CD14-positive monocyte (primary cell): Measurements from ENCODE around the gene KMT2D. TPM values are rescaled to one million over a fixed set of nuclear protein-coding genes. Genes with fewer than 3 reads are reported as not detected.
A peak's percentile ranks its signal among the peaks of the same experiment; 100 is the strongest.

Experiments used
- DNase-seq, 3 donors: peaks; one replicate each; pipeline ENCODE4 v3.0.0-alpha.2; 2011 to 2022
- H2AFZ ChIP-seq: 2 replicates; pipeline ENCODE4 v1.6.0; 2012; ENCODE audit warnings: mild to moderate bottlenecking, low read depth, low read length, inconsistent platforms; ENCODE audit not compliant: insufficient read depth, poor library complexity, severe bottlenecking
- H3K27ac ChIP-seq, 2 donors: 1 replicate in 1 of 2; 2 replicates in 1 of 2; pipeline ENCODE4 v1.5.1; 2012 to 2013; ENCODE audit warnings: low read length in 2 of 2, control low read depth in 1 of 2, inconsistent platforms in 1 of 2, low read depth in 1 of 2, mild to moderate bottlenecking in 1 of 2
- H3K27me3 ChIP-seq, 2 donors: one replicate each; pipeline versions ENCODE4 v1.6.0 to v1.6.1; 2011 to 2013; ENCODE audit warnings: low read length in 2 of 2; ENCODE audit not compliant: control insufficient read depth in 2 of 2, insufficient read depth in 2 of 2
- H3K36me3 ChIP-seq, 2 donors: replicated peaks in 1 of 2; 1 replicate in 1 of 2; 2 replicates in 1 of 2; pipeline versions ENCODE4 v1.5.1 to v1.6.1; 2012 to 2013; ENCODE audit warnings: low read length in 2 of 2, control low read depth in 1 of 2, inconsistent platforms in 1 of 2, mild to moderate bottlenecking in 1 of 2; ENCODE audit not compliant: insufficient read depth in 2 of 2, control insufficient read depth in 1 of 2
- H3K4me1 ChIP-seq, 2 donors: 1 replicate in 1 of 2; 2 replicates in 1 of 2; pipeline versions ENCODE4 v1.5.1 to v1.6.1; 2012 to 2013; ENCODE audit warnings: low read length in 2 of 2, control low read depth in 1 of 2, inconsistent platforms in 1 of 2, mild to moderate bottlenecking in 1 of 2, moderate library complexity in 1 of 2; ENCODE audit not compliant: insufficient read depth in 2 of 2, control insufficient read depth in 1 of 2
- H3K4me2 ChIP-seq: replicated peaks from 2 replicates; pipeline ENCODE3; 2012; ENCODE audit warnings: low read length, moderate library complexity, mild to moderate bottlenecking; ENCODE audit not compliant: poor library complexity, severe bottlenecking; ENCODE audit errors: extremely low read depth
- H3K4me3 ChIP-seq, 3 experiments: fragments of 200-600 bp in 1 of 3; sonication (generic) in 1 of 3; replicated peaks in 1 of 3; 1 replicate in 2 of 3; 2 replicates in 1 of 3; pipeline ENCODE4 v1.5.1; 2011 to 2013; ENCODE audit warnings: low read length in 3 of 3, mild to moderate bottlenecking in 3 of 3, control low read depth in 2 of 3, low read depth in 2 of 3, inconsistent platforms in 1 of 3, moderate library complexity in 1 of 3
- H3K79me2 ChIP-seq: 2 replicates; pipeline ENCODE4 v1.6.0; 2012; ENCODE audit warnings: mild to moderate bottlenecking, control low read depth, inconsistent platforms, low read length, moderate library complexity; ENCODE audit not compliant: insufficient read depth
- H3K9ac ChIP-seq: 2 replicates; pipeline ENCODE4 v1.6.0; 2017; ENCODE audit warnings: low read length, mild to moderate bottlenecking; ENCODE audit not compliant: insufficient read depth, poor library complexity, severe bottlenecking
- H3K9me3 ChIP-seq, 2 donors: replicated peaks in 1 of 2; 1 replicate in 1 of 2; 2 replicates in 1 of 2; pipeline versions ENCODE4 v1.5.1 to v1.6.1; 2012 to 2013; ENCODE audit warnings: low read length in 2 of 2, control low read depth in 1 of 2; ENCODE audit not compliant: control insufficient read depth in 1 of 2, insufficient read depth in 1 of 2
- H4K20me1 ChIP-seq: 2 replicates; pipeline ENCODE4 v1.6.0; 2012; ENCODE audit warnings: mild to moderate bottlenecking, low read length, control low read depth, moderate library complexity; ENCODE audit not compliant: insufficient read depth
- H3K27ac Mint-ChIP-seq, 7 donors: one replicate each; pipeline ENCODE4 v1.8.0; 2020; ENCODE audit warnings: mild to moderate bottlenecking in 7 of 7, mixed read lengths in 7 of 7, moderate library complexity in 6 of 7, inconsistent platforms in 2 of 7
- H3K27me3 Mint-ChIP-seq, 3 donors: one replicate each; pipeline ENCODE4 v1.8.0; 2021 to 2022; ENCODE audit warnings: low read depth in 3 of 3, mild to moderate bottlenecking in 3 of 3, mixed read lengths in 3 of 3, moderate library complexity in 3 of 3, inconsistent platforms in 1 of 3
- H3K36me3 Mint-ChIP-seq, 2 donors: one replicate each; pipeline ENCODE4 v1.8.0; 2020; ENCODE audit warnings: mixed read lengths in 2 of 2, inconsistent platforms in 1 of 2, mild to moderate bottlenecking in 1 of 2
- H3K4me1 Mint-ChIP-seq: one replicate; pipeline ENCODE4 v1.8.0; 2020; ENCODE audit warnings: mild to moderate bottlenecking, mixed read lengths
- H3K4me3 Mint-ChIP-seq, 2 donors: one replicate each; pipeline ENCODE4 v1.8.0; 2020; ENCODE audit warnings: mild to moderate bottlenecking in 2 of 2, mixed read lengths in 2 of 2, moderate library complexity in 1 of 2
- H3K9me3 Mint-ChIP-seq, 7 donors: one replicate each; pipeline ENCODE4 v1.8.0; 2020 to 2022; ENCODE audit warnings: mixed read lengths in 7 of 7, mild to moderate bottlenecking in 6 of 7, moderate library complexity in 6 of 7, inconsistent platforms in 2 of 7
- CTCF ChIP-seq: fragments of 200-600 bp; IDR thresholded peaks from one replicate; pipeline ENCODE4 v1.8.0; 2022; ENCODE audit warnings: antibody characterized with exemption, mild to moderate bottlenecking
- WGBS: methylation state at CpG from one replicate; pipeline ENCODE4 v1.1.5; 2013; ENCODE audit warnings: missing lambda C conversion rate; ENCODE audit not compliant: insufficient coverage; 5-methylcytosine and 5-hydroxymethylcytosine counted together
- intact Hi-C, 2 donors: fragments of 100-400 bp; cut with micrococcal nuclease; formaldehyde crosslinking; loops; one replicate each; pipeline versions ENCODE4 v1.15.0 to v1.15.1; 2023
- polyA minus RNA-seq: library from RNA; depleted of rRNA, polyadenylated mRNA; stranded (reverse); fragments of >200 nt; gene quantifications from 2 replicates; pipeline ENCODE4 v1.2.3, GENCODE V29; 2012
- polyA plus RNA-seq, 3 donors: library from polyadenylated mRNA; depleted of rRNA in 1 of 3; unstranded in 2 of 3; stranded (reverse) in 1 of 3; fragments of 300-500 nt in 2 of 3; fragments of >200 nt in 1 of 3; fragmentation: Illumina TruSeq in 2 of 3; gene quantifications; 1 replicate in 2 of 3; 2 replicates in 1 of 3; pipeline ENCODE4 v1.2.3, GENCODE V29; 2012 to 2021
- total RNA-seq, 12 experiments: library from RNA in 1 of 12; stranded (reverse) in 1 of 12; fragments of 120-200 nt in 1 of 12; gene quantifications; one replicate each; pipeline ENCODE4 v1.2.4 and lab custom pipeline; 2013 to 2026; ENCODE audit warnings: mixed read lengths in 6 of 12, inconsistent platforms in 1 of 12

KMT2D gene
- 23.3 TPM for total RNA-seq (2013)
- polyA plus RNA-seq (10 to 100 TPM in 1 of 3 donors, 1 to 10 TPM in 2; 1.2 to 66.9 (median 2.7) TPM), polyA minus RNA-seq (34.9 and 39.1 TPM in 2 replicates), total RNA-seq (lab: John Stamatoyannopoulos, UW) (61.1 to 338 (median 147) reads per million in 11 experiments)

- Histone ChIP-seq H3K4me3 (peak within 1 kb of the TSS; percentile 75 to 97 (median 92)), H2AFZ (peak within 1 kb of the TSS; percentile 96), H3K36me3 (no peaks in the 10 kb centered on the region), H3K27ac (peak within 1 kb of the TSS; percentile 68 to 92), H3K4me1 (peaks cover 43 to 47% of the 10 kb centered on the region in 2 donors), H4K20me1 (peaks cover 35% of the 10 kb centered on the region), H3K4me2 (peak within 1 kb of the TSS; percentile 98), H3K27me3 (no peaks in the 10 kb centered on the region), H3K79me2 (peaks cover 57% of the 10 kb centered on the region), H3K9me3 (no peaks in the 10 kb centered on the region), H3K9ac (peak within 1 kb of the TSS; percentile 93)
- Mint-ChIP-seq H3K9me3 (no peaks in the 10 kb centered on the region), H3K27me3 (no peaks in the 10 kb centered on the region), H3K4me3 (peak within 1 kb of the TSS; percentile 96 to 97), H3K4me1 (peaks cover 51% of the 10 kb centered on the region), H3K27ac (peak within 1 kb of the TSS; percentile 96 to 99 (median 97)), H3K36me3 (peaks cover 3 to 9% of the 10 kb centered on the region in 2 donors)
- under 1% methylated on average over 66 of the region's 74 CpGs for WGBS
- peak; percentile 84 to 92 (median 87) for DNase-seq
- TF ChIP-seq CTCF = peak; percentile 14
- intact Hi-C loops = loop anchor here in 1 of 2 donors (5.0 to 10.0 kb wide), 2 partner anchors 37 to 284 kb away; partner anchors contain the start of gene DNAJC22
These were observed at the start of gene KMT2D for GRCh38 chr12:49060237-49061156. TSS of gene KMT2D (minus strand) at chr12:49060794. CDS start at chr12:49055324, 5,470 bp downstream.

DNA sequence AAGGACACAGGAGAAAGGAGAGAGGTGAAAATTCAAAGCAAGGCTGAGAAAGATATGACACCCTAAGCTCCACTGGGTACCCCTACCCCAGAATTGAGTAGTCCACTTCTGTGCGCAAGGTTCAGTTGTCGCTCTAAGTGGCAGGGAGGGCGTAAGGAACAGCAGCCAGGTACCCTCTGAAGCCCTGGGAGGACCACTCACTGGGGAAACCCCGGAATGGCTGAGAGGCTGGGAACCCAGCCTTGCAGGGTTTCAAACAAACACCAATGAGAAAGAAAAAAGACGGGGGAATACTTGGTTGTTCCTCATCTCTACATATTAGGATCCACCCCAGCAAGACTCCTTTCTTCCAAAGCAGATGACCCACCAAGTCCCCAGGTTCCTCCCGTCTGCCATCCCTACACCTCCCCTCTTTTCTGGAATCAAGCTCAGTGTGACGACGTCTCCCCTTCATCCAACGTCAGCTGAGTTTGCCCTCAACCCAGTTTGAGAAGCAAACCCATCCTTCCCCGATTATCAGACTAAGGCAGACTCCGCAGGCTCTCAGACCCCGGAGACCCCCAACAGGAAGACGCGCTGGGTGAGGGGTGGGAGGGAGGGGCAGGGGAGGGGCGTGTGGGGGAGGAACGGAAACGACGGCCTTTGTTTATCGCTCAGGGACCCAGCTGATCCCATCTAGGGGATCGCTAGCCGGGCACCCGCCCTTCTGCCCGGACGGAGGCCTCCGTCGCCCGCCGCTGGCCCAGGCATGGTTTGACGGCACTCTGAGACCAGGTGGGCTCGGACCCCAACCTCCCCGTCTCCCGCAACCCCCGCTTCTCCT lies 49.3 kb upstream of the KMT2D start:
- WGBS = 4% methylated on average over 21 of the region's 33 CpGs
- H3K4me1 ChIP-seq = peaks cover 50 to 57% of the 10 kb centered on the region in 2 donors
- TF ChIP-seq CTCF = no peak
- H3K4me3 Mint-ChIP-seq = peak overlapping the region; percentile 95 to 100
- H4K20me1 ChIP-seq = peaks cover 45% of the 10 kb centered on the region
- no peaks in the 10 kb centered on the region for H3K9me3 Mint-ChIP-seq
- peak overlapping the region; percentile 83 for H3K9ac ChIP-seq
- H3K36me3 Mint-ChIP-seq = peaks cover 11 to 13% of the 10 kb centered on the region in 2 donors
- DNase-seq = no peak
- peak overlapping the region; percentile 93 for H3K4me2 ChIP-seq
- H3K4me1 Mint-ChIP-seq = peaks cover 54% of the 10 kb centered on the region
- peak overlapping the region; percentile 71 to 100 (median 71) for H3K4me3 ChIP-seq
- peak overlapping the region; percentile 86 for H2AFZ ChIP-seq
- peaks cover 35% of the 10 kb centered on the region for H3K79me2 ChIP-seq
- peak overlapping the region; percentile 84 to 91 for H3K27ac ChIP-seq
- intact Hi-C loops = no loop called here
- H3K9me3 ChIP-seq = no peaks in the 10 kb centered on the region
- peak overlapping the region; percentile 90 to 96 (median 95) for H3K27ac Mint-ChIP-seq
- H3K27me3 Mint-ChIP-seq = peaks cover 0 to 3% (median 1%) of the 10 kb centered on the region in 3 donors
- H3K27me3 ChIP-seq = no peaks in the 10 kb centered on the region
- peaks cover 5 to 13% of the 10 kb centered on the region in 2 donors for H3K36me3 ChIP-seq
